Colon (tissue), 2 donors: ENCODE results near the gene LRPAP1.

Experiments
- FAIRE-seq: peaks from 2 replicates; lab custom pipeline; 2012; peaks lifted over from hg19 to GRCh38; lab: Jason Lieb, UNC
- donor health status: control.
- donor health status: control.

Gene LRPAP1

GRCh38 chr4:3531318-3531878 is 824 bp downstream of the LRPAP1 start:
- FAIRE-seq, result no peak

GRCh38 chr4:3530663-3531254 is 1.5 kb downstream of the LRPAP1 start:
- FAIRE-seq, result no peak

- no peak for FAIRE-seq
Measured at GRCh38 chr4:3530051-3530450, 2.2 kb downstream of the LRPAP1 start.

- no peak for FAIRE-seq
Measured at GRCh38 chr4:3529363-3529762, 2.9 kb downstream of the LRPAP1 start.

- FAIRE-seq, result no peak
Measured at GRCh38 chr4:3527914-3528876, 4.0 kb downstream of the LRPAP1 start.

- no peak for FAIRE-seq
Measured at GRCh38 chr4:3527101-3527913, 4.9 kb downstream of the LRPAP1 start.

GRCh38 chr4:3526456-3526855 is 5.8 kb downstream of the LRPAP1 start:
- no peak for FAIRE-seq

GRCh38 chr4:3525532-3526430 is 6.4 kb downstream of the LRPAP1 start:
- FAIRE-seq, result no peak

- no peak for FAIRE-seq
Measured at GRCh38 chr4:3524920-3525319, 7.3 kb downstream of the LRPAP1 start.

GRCh38 chr4:3524349-3524748 is 7.9 kb downstream of the LRPAP1 start:
- no peak for FAIRE-seq

- FAIRE-seq, result no peak
Measured at GRCh38 chr4:3523628-3524221, 8.5 kb downstream of the LRPAP1 start.

- FAIRE-seq, result no peak
Measured at GRCh38 chr4:3523146-3523627, 9.0 kb downstream of the LRPAP1 start.

GRCh38 chr4:3522651-3523050 is 9.6 kb downstream of the LRPAP1 start:
- FAIRE-seq, result no peak

GRCh38 chr4:3522326-3522640 is 9.9 kb downstream of the LRPAP1 start:
- no peak for FAIRE-seq

- FAIRE-seq, result no peak
Measured at GRCh38 chr4:3521621-3522325, 10.4 kb downstream of the LRPAP1 start.

- FAIRE-seq, result no peak
Measured at GRCh38 chr4:3520796-3521600, 11.2 kb downstream of the LRPAP1 start.

GRCh38 chr4:3520276-3520675 is 11.9 kb downstream of the LRPAP1 start:
- no peak for FAIRE-seq

GRCh38 chr4:3519468-3520264 is 12.6 kb downstream of the LRPAP1 start:
- FAIRE-seq, result no peak

- no peak for FAIRE-seq
Measured at GRCh38 chr4:3518941-3519340, 13.3 kb downstream of the LRPAP1 start.
